Stimulated activated CD4-positive, alpha-beta T cell treated with anti-CD3 and anti-CD28 coated beads, Interleukin-1b, Interleukin-23, amount 100 ng/mL, for 1 hour (primary cell): ENCODE data around the gene SH3TC1.

Experiments used
- DNase-seq, 2 donors: peaks; one replicate each; pipeline ENCODE4 v3.0.0-alpha.2; 2020; ENCODE audit warnings: low read depth in 2 of 2

SH3TC1 gene

GRCh38 chr4:8163436-8164193, 35.5 kb upstream of the SH3TC1 start:
- DNase-seq: no peak

GRCh38 chr4:8164194-8164565, 34.9 kb upstream of the SH3TC1 start:
- DNase-seq: no peak

DNA sequence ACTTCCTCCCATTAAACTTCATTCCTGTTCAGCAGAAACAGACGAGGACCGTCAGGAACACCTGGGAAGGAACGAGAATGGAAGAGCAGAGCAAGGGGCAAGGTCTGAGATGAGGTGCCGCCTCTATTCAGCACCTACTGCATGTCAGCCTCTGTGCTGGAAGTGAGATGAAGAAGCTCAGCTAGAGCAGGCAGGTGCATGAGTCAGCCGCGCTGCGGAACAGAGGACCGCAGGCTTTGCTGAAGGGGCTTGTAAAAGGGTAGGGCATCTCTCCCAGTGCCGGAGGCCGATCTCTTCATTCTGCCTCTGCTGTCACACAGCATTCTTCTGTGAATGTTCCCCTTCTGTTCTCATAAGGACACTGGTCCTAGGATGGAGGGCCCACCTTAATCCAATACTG, 34.4 kb upstream of the SH3TC1 start:
- DNase-seq: no peak

DNA sequence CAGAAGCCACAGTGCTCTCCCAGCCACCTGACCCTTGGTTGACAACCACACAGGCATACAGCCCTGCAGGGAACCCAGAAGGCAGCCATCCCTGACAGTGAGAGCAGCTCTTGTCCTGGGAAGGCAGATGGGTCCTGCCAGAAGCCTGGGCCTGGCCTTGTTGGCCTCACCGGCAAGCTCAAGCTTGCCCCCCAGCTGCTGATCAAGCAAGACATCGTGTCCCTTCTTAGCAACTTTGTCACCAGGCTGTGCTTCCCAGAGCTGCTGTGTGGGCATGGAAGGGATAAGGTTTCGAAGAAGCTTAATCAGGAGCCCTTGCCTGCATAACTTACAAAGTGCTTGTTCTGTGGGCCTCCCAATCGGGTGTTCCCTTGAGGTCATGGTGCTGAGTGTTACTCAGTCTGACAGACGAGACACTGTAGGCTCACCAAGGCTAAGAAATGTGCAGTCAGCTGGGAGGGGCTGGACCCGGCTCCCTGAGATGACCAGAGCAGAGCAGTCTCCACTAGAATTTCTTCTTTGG, 33.7 kb upstream of the SH3TC1 start:
- no peak for DNase-seq

GRCh38 chr4:8167291-8167690, 31.8 kb upstream of the SH3TC1 start:
- no peak for DNase-seq

GRCh38 chr4:8167815-8168214, 31.3 kb upstream of the SH3TC1 start:
- DNase-seq: no peak

- no peak for DNase-seq
Observed at GRCh38 chr4:8168232-8168631, 30.9 kb upstream of the SH3TC1 start.

DNA sequence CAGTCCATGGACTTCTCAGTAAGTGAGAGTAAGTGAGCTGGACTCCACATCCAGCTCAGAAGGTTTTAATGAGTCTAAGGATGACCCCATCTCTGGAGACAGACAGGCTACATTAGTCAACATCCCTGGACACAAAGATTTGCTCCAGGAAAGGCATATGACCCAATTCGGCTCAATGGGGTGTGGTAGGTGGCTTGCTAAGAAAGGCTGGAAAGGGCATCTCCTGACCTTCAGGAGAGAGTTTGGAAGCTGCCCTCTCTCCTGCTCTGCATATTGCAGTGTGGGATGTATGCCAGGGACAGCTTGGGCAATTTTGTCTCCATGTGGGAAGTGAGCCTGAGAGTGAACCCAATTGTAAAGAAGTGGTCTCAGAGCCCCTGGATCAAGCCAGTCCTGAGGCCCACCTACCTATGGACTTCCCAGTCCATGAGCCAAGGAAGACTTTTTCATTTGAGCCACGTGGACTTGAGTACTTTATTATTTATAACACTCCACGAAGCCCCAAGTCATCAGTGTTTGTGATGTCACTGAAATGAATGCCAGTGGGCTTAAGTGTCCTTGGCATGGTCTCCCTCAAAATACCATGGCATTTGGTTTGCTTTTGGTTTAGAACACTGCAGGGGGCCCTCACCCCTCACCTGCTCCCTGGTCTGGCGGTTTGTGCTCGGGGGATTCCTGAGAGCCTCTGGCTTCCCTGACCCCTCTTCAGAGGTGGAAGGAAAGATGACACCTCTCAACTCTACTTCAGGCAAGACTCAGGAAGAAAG, 30.1 kb upstream of the SH3TC1 start:
- no peak for DNase-seq

GRCh38 chr4:8169763-8170162, 29.3 kb upstream of the SH3TC1 start:
- DNase-seq: no peak

- DNase-seq: no peak
Observed at GRCh38 chr4:8170341-8170740, 28.7 kb upstream of the SH3TC1 start.

GRCh38 chr4:8171266-8171665, 27.8 kb upstream of the SH3TC1 start:
- DNase-seq: no peak

DNA sequence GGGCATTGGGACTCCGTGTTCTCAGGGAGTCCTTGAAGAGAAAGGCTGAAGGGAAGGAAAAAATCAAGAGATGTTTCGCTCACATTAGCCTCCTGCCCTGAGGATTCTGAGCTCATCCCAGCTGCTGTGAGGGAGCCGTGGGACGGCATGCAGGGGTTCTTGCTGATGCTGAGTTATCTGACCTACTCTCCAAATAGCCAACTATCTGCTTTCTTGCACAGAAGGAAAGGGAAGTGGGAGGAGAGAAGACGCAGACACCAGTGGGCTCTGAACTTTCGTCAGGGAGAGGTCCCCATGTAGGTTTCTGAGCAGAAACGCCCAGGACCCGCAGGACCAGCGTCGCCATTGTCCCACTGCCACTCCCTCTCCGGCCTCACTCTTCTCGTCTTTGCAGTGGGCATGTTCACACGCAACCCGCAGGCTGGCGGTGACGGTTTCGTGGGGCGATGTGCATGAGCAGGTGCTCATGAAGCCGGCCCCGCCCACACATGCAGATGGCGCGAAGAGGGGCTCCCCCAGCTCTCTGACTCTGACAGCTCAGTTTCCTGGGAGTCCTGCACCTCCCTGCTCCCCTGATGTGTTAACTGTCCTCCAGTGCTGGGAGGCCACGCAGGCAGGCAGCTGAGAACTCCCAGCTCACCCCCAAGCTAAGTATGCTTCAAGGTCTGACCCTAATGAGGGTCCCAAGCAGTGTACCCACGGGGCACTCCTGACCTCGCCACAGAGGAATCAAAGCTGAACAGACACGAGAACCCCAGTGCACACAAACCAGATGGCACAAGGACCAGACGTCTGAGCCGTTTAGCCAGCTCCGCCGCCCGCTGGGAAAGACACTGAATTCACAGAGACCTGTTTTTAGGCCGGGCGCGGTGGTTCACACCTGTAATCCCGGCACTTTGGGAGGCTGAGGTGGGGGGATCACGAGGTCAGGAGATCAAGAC, 26.8 kb upstream of the SH3TC1 start:
- no peak for DNase-seq

DNA sequence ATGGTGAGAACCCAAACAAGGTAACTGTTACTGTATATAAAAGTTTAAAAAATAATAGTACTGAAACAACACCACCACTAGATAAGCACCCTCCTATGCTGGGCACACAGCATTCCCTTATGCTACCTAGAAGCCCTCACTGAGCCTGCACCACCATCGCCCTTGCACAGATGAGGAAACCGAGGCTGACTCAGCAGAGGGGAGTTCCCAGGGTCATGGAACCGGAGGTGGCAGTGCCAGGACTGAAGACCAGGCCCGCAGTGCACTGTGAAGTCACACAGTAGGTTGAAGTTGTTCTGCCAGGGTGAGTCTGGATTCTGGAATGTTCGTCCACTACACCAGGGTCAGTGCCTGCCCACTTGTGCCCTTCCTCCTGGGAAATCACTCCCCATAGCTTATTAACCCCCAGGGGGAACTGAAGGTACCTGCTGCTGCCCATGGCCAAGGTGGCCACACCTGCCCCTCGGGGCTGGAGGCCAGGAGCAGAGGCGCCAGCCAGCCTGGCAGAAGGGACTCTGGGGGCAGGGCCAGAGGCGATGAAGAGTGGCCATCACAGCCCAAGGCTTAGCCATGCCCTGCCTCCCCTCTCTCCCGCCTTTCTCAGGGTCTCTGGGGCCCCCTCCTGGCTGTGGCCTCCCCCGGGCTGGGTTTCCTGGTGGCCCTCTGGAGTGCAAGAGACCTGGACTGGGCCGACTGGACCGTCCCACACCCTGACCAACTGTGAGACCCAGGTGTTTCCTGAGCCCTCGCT, 25.4 kb upstream of the SH3TC1 start:
- no peak for DNase-seq

DNA sequence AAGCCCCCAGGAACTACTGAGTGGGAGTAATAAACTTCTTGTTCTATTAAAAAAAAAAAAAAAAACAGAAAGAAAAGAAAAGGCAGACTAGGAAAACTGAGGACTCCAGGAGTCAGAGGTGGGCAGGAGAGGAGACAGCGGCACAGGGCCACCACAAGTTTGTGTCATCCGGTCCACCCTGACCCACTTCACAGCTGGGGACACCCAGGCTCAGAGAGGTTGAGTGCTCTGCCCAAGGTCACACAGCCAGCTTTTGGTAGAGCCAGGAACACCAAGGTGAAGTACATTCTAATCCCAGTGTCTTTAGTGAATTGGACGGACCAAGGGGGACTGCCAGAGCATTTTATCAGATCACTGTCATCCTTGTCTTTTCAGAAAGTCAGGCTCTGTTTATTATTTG, 24.1 kb upstream of the SH3TC1 start:
- no peak for DNase-seq

- no peak for DNase-seq
Observed at GRCh38 chr4:8175686-8176085, 23.4 kb upstream of the SH3TC1 start.

- no peak for DNase-seq
Observed at GRCh38 chr4:8176547-8177399, 22.3 kb upstream of the SH3TC1 start.

DNA sequence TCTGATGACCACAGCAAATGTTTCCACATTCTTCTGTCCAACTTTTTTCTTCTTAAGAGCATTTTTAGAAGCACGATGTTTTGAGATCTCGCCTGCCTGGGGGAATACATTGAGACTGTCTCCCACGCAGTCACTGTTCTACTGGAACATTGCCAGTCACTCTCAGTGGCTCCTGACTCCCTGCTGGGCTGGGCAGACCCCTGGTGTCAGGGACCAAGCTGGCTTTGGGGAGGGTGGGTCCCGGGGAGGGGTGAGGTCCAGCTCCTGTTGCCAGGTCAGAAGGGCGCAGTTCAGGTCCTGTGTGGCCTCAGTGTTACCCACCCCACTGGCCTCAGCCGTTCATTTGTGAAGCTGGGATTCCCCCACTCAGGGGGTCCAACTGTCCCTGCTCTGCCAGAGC, 21.5 kb upstream of the SH3TC1 start:
- no peak for DNase-seq

DNA sequence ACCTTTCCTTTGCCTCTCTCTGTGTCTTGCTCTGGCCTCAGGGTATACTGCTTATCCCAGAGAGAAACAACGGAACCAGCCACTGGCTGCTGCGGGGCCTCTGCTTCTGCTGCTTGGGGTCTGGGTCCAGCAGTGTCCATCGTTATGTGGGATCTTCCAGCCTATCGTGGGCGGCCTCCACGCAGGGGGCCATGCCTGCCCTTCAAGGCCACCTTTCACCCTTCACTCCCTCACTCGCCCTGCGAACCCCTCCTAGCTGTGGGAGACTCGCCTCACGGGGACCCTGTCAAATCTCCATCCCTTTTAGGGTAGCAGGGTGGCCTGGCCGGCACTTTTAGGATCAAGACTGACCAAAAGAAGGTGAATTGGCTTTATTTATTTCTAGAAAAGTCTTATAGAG, 21.1 kb upstream of the SH3TC1 start:
- no peak for DNase-seq

GRCh38 chr4:8179074-8179473, 20.0 kb upstream of the SH3TC1 start:
- DNase-seq: no peak

GRCh38 chr4:8179771-8180170, 19.3 kb upstream of the SH3TC1 start:
- no peak for DNase-seq
